ENCODE data around the gene MPI.
"Not testable (repeated sequence)": the region's sequence is repeated elsewhere in the genome, so short reads cannot be mapped to it uniquely, and the experiment has no call there.

MPI gene

DNA sequence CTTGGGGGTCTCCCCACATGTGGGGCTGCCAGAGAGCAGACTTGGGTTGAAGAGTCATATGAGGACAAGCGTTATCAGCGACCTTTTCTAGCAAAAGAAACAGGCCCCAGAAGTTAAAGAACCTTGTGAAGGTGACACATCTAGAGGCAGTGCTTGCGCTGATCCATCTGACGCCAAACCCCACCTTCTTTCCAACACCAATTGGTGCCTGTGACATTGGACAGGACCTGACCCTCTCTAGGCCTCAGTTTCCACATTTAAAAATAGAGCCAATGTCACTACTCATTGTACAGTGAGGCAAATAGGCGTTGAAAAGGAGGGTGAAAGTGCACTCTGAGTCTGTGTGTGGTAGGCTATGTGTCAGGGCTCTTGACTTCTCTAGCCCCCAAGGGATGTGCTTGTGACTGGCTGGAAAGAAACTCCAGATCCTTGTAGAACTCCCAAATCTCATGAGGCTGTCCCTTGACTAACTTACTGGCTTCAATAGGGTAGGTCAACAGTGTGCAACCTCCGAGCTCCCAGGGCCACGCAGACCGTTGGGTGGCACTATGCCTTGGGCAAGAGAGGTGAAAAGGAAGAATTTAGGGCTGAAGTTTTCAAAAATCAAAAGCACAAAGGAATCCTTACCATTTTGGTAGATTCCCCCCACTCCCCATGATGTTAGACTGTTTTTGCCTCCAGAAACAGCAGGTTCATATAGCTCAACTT lies 17.5 kb downstream of the MPI start:
- Histone ChIP-seq H3K36me3 (ENCODE audit: control insufficient read depth in 1 of 2, insufficient read depth in 2 of 2, low read length in 2 of 2) (peaks cover 17 to 24% of the 10 kb centered on the region in 2 donors), H3K27ac (ENCODE audit: low read length) (peak overlapping the region; percentile 84)

DNA sequence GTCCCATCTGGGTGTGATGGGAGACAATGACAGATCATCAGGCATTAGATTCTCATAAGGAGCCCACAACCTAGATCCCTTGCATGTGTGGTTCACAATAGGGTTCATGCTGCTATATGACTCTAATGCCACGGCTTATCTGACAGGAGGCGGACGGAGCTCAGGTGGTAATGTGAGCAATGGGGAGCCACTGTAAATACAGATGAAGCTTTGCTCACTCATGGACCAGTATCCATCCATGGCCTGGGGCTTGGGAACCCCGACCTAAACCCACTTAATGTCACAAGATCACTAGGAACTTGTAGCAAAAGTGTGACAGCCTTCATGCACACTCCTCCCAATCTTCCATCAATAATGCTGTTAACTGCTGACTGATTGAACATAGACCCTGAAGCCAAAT lies 18.8 kb downstream of the MPI start:
- H3K27ac ChIP-seq (ENCODE audit: low read length) = no peak overlapping the region
- H3K4me3 ChIP-seq (ENCODE audit: low read depth in 1 of 2, low read length in 2 of 2) = no peak overlapping the region

More for the DNA sequence above, 17.5 kb downstream of the MPI start:
- H3K9me3 ChIP-seq (ENCODE audit: control insufficient read depth in 1 of 2, low read length in 2 of 2) = no peaks in the 10 kb centered on the region
- peak overlapping the region; percentile 94 to 95 for H3K4me3 ChIP-seq (ENCODE audit: low read depth in 1 of 2, low read length in 2 of 2)
- no peaks in the 10 kb centered on the region for H3K27me3 ChIP-seq (ENCODE audit: low read depth, low read length)
- peaks cover 0 to 22% of the 10 kb centered on the region in 2 donors for H3K4me1 ChIP-seq (ENCODE audit: control insufficient read depth in 1 of 2, insufficient read depth in 2 of 2, low read length in 2 of 2)

DNA sequence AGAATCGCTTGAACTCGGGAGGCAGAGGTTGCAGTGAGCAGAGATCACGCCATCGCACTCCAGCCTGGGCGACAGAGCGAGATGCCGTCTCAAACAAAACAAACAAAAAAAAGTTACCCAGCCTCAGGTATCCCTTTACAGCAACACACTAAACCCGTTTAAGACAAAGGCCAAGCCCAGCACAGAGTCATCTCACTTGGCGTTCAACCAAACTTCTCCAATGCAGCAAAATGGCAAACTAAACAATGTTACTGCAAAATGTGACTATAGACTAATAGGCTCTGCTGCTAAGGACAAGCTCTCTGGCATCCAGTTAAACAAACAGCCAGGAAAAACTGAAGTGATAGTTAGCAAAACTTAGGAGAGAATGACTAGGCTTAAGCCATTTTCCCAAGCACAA lies 23.2 kb downstream of the MPI start:
- Histone ChIP-seq H3K9me3 (ENCODE audit: control insufficient read depth in 1 of 2, low read length in 2 of 2) (no peaks in the 10 kb centered on the region), H3K4me3 (ENCODE audit: low read depth in 1 of 2, low read length in 2 of 2) (no peak overlapping the region), H3K36me3 (ENCODE audit: control insufficient read depth in 1 of 2, insufficient read depth in 2 of 2, low read length in 2 of 2) (peaks cover 6 to 28% of the 10 kb centered on the region in 2 donors), H3K27ac (ENCODE audit: low read length) (no peak overlapping the region), H3K27me3 (ENCODE audit: low read depth, low read length) (no peaks in the 10 kb centered on the region), H3K4me1 (ENCODE audit: control insufficient read depth in 1 of 2, insufficient read depth in 2 of 2, low read length in 2 of 2) (no peaks in the 10 kb centered on the region)

More for the DNA sequence above, 18.8 kb downstream of the MPI start:
- peaks cover 0 to 22% of the 10 kb centered on the region in 2 donors for H3K4me1 ChIP-seq (ENCODE audit: control insufficient read depth in 1 of 2, insufficient read depth in 2 of 2, low read length in 2 of 2)
- H3K36me3 ChIP-seq (ENCODE audit: control insufficient read depth in 1 of 2, insufficient read depth in 2 of 2, low read length in 2 of 2) = peaks cover 12 to 14% of the 10 kb centered on the region in 2 donors
- no peaks in the 10 kb centered on the region for H3K27me3 ChIP-seq (ENCODE audit: low read depth, low read length)
- no peaks in the 10 kb centered on the region for H3K9me3 ChIP-seq (ENCODE audit: control insufficient read depth in 1 of 2, low read length in 2 of 2)

DNA sequence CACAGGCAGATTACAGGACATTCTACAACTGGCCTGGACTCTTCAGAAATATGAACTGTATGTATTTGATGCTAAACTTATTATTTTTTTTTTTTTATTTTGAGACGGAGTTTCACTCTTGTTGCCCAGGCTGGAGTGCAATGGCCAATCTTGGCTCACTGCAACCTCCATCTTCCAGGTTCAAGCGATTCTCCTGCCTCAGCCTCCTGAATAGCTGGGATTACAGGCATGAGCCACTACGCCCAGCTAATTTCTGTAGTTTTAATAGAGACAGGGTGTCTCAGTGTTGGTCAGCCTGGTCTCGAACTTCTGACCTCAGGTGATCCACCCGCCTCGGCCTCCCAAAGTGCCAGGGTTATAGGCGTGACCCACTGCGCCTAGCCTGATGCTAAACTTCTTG lies 24.0 kb downstream of the MPI start:
- not testable (repeated sequence) for H3K4me1 ChIP-seq (ENCODE audit: control insufficient read depth in 1 of 2, insufficient read depth in 2 of 2, low read length in 2 of 2); H3K4me3 ChIP-seq (ENCODE audit: low read depth in 1 of 2, low read length in 2 of 2); H3K9me3 ChIP-seq (ENCODE audit: control insufficient read depth in 1 of 2, low read length in 2 of 2); H3K27ac ChIP-seq (ENCODE audit: low read length); H3K27me3 ChIP-seq (ENCODE audit: low read depth, low read length)
- H3K36me3 ChIP-seq (ENCODE audit: control insufficient read depth in 1 of 2, insufficient read depth in 2 of 2, low read length in 2 of 2) = peaks cover 12 to 35% of the 10 kb centered on the region in 2 donors

DNA sequence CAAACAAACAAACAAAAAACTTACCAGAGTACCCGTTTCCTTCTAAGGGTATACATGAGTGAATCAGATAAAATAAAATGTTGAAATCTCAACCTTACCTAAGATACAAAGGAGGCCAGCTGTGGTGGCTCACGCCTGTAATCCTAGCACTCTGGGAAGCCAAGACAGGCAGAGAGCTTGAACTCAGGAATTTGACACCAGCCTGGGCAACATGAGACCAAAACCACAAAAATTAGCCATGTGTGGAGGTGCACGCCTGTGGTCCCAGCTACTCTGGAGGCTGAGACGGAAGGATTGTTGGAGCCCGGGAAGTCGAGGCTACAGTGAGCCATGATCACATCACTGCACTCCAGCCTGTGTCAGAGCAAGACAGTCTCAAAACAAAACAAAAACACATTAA lies 27.8 kb downstream of the MPI start:
- Histone ChIP-seq H3K4me1 (ENCODE audit: control insufficient read depth in 1 of 2, insufficient read depth in 2 of 2, low read length in 2 of 2) (no peaks in the 10 kb centered on the region), H3K9me3 (ENCODE audit: control insufficient read depth in 1 of 2, low read length in 2 of 2) (no peaks in the 10 kb centered on the region), H3K27me3 (ENCODE audit: low read depth, low read length) (no peaks in the 10 kb centered on the region), H3K27ac (ENCODE audit: low read length) (no peak overlapping the region), H3K4me3 (ENCODE audit: low read depth in 1 of 2, low read length in 2 of 2) (no peak overlapping the region), H3K36me3 (ENCODE audit: control insufficient read depth in 1 of 2, insufficient read depth in 2 of 2, low read length in 2 of 2) (peaks cover 30 to 63% of the 10 kb centered on the region in 2 donors)

DNA sequence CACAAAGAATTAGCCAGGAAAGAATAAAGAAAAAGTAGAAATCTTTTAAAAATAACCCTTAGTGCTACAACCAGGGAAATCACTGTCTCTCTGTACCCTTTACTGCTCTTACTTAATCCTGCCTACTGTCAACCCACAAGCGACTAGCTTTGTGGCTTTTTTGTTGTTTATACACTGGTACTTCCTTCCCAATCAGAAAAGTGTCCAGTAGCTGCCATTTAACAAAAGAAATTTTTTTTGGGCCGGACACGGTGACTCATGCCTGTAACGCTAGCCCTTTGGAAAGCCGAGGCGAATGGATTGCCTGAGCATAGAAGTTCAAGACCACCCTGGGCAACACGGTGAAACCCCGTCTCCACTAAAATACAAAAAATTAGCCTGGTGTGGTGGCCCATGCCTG lies 30.6 kb downstream of the MPI start:
- peaks cover 33 to 69% of the 10 kb centered on the region in 2 donors for H3K36me3 ChIP-seq (ENCODE audit: control insufficient read depth in 1 of 2, insufficient read depth in 2 of 2, low read length in 2 of 2)
- H3K27ac ChIP-seq (ENCODE audit: low read length) = no peak overlapping the region

DNA sequence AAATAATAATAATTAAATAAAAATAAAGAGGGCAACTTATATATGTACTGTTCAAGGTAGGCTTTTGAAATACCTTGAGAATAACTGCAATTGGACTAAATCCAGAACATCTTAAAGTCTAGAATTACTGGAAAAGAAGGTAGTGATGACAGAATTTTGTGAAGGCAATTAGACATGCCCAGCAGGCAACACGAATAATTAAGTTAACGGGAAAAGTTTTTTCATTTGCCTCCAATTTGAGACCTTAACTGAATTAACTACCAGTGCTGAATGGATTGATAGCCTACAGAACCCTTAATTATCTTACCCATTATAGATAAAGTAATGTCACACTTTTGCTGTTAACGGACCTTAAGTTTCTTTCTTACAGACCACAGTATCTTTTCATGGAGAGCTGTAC lies 34.7 kb downstream of the MPI start:
- H3K4me3 ChIP-seq (ENCODE audit: low read depth in 1 of 2, low read length in 2 of 2) = no peak overlapping the region
- peaks cover 30 to 58% of the 10 kb centered on the region in 2 donors for H3K36me3 ChIP-seq (ENCODE audit: control insufficient read depth in 1 of 2, insufficient read depth in 2 of 2, low read length in 2 of 2)
- H3K27ac ChIP-seq (ENCODE audit: low read length) = no peak overlapping the region
- H3K27me3 ChIP-seq (ENCODE audit: low read depth, low read length) = no peaks in the 10 kb centered on the region
- no peaks in the 10 kb centered on the region for H3K9me3 ChIP-seq (ENCODE audit: control insufficient read depth in 1 of 2, low read length in 2 of 2)
- no peaks in the 10 kb centered on the region for H3K4me1 ChIP-seq (ENCODE audit: control insufficient read depth in 1 of 2, insufficient read depth in 2 of 2, low read length in 2 of 2)

More for the DNA sequence above, 30.6 kb downstream of the MPI start:
- Histone ChIP-seq H3K4me1 (ENCODE audit: control insufficient read depth in 1 of 2, insufficient read depth in 2 of 2, low read length in 2 of 2) (no peaks in the 10 kb centered on the region), H3K4me3 (ENCODE audit: low read depth in 1 of 2, low read length in 2 of 2) (no peak overlapping the region), H3K9me3 (ENCODE audit: control insufficient read depth in 1 of 2, low read length in 2 of 2) (no peaks in the 10 kb centered on the region), H3K27me3 (ENCODE audit: low read depth, low read length) (no peaks in the 10 kb centered on the region)

DNA sequence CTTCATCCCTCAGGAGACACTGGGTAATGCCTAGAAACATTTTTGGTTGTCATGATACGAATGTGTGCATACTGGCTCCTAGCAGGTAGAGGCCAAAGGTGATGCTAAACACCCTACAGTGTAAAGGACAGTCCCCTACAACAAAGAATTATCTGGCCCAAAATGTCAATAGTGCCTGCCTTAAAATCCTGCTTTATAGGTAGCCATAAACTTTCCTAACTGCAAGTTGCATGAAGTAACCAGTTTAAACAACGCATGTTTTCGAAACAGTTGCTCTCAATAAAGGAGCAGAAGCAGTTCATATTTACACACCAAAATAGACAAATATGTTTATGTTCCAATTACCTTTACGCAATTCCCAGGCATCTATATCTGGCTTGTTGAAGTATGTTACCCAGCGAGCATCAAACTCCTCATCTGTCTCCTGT lies 38.9 kb downstream of the MPI start:
- no peaks in the 10 kb centered on the region for H3K27me3 ChIP-seq (ENCODE audit: low read depth, low read length)
- no peak overlapping the region for H3K4me3 ChIP-seq (ENCODE audit: low read depth in 1 of 2, low read length in 2 of 2)
- no peak overlapping the region for H3K27ac ChIP-seq (ENCODE audit: low read length)
- no peaks in the 10 kb centered on the region for H3K4me1 ChIP-seq (ENCODE audit: control insufficient read depth in 1 of 2, insufficient read depth in 2 of 2, low read length in 2 of 2)
- H3K9me3 ChIP-seq (ENCODE audit: control insufficient read depth in 1 of 2, low read length in 2 of 2) = no peaks in the 10 kb centered on the region
- H3K36me3 ChIP-seq (ENCODE audit: control insufficient read depth in 1 of 2, insufficient read depth in 2 of 2, low read length in 2 of 2) = peaks cover 16 to 31% of the 10 kb centered on the region in 2 donors

DNA sequence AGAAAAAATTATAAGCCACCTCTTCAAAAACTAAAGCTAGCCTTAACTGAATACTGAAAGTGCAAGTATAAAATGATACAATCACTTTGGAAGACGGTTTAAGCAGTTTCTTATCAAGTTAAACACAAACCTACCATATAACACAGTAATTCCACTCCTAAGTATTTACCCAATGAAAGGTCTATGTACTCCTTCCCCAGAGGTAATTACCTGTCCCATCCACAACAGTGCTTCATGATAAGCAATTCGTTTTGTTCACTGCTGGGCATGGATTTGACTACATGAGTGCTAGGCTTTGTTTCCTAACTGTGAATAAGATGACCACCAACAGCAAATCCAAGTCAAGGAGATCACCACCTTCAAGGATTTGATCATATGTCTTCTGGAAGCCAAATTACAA lies 43.7 kb downstream of the MPI start:
- Histone ChIP-seq H3K9me3 (ENCODE audit: control insufficient read depth in 1 of 2, low read length in 2 of 2) (no peaks in the 10 kb centered on the region), H3K4me3 (ENCODE audit: low read depth in 1 of 2, low read length in 2 of 2) (no peak overlapping the region), H3K36me3 (ENCODE audit: control insufficient read depth in 1 of 2, insufficient read depth in 2 of 2, low read length in 2 of 2) (peaks cover 6 to 9% of the 10 kb centered on the region in 2 donors), H3K27ac (ENCODE audit: low read length) (no peak overlapping the region), H3K4me1 (ENCODE audit: control insufficient read depth in 1 of 2, insufficient read depth in 2 of 2, low read length in 2 of 2) (peaks cover 4 to 21% of the 10 kb centered on the region in 2 donors), H3K27me3 (ENCODE audit: low read depth, low read length) (no peaks in the 10 kb centered on the region)

DNA sequence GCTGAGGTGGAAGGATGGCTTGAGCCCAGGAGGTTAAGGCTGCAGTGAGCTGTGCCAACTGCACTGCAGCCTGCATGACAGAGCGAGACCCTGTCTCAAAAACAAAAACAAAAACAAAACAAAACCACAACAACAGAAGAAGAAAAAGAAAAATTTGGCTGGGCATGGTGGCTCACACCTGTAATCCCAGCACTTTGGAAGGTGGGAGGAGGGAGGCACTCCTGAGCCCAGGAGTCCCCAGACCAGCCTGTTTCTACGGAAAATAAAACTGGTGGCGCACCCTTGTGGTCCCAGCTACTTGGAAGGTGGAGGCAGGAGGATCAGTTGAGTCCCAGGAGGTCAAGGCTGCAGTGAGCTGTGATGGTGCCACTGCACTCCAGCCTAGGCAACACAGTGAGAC lies 45.4 kb downstream of the MPI start:
- not testable (repeated sequence) for H3K36me3 ChIP-seq (ENCODE audit: control insufficient read depth in 1 of 2, insufficient read depth in 2 of 2, low read length in 2 of 2); H3K9me3 ChIP-seq (ENCODE audit: control insufficient read depth in 1 of 2, low read length in 2 of 2); H3K27me3 ChIP-seq (ENCODE audit: low read depth, low read length); H3K4me3 ChIP-seq (ENCODE audit: low read depth in 1 of 2, low read length in 2 of 2); H3K27ac ChIP-seq (ENCODE audit: low read length)
- H3K4me1 ChIP-seq (ENCODE audit: control insufficient read depth in 1 of 2, insufficient read depth in 2 of 2, low read length in 2 of 2) = peaks cover 4 to 21% of the 10 kb centered on the region in 2 donors

DNA sequence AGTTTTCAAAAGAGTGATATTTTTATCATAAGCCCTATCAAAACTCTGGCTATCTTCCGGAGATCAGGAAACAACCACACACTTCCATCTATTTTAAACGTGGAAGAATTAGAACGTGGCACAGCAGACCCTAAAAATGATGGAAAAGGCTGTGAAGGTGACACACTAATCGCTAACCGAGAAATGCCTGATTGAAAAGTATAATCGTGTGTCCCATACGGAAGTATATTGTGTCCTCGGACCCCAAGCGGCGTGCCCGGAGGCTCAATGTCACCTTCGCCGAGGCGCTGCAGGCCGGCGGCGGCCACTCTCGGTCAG lies 47.4 kb downstream of the MPI start:
- no peaks in the 10 kb centered on the region for H3K9me3 ChIP-seq (ENCODE audit: control insufficient read depth in 1 of 2, low read length in 2 of 2)
- H3K27me3 ChIP-seq (ENCODE audit: low read depth, low read length) = no peaks in the 10 kb centered on the region
- no peaks in the 10 kb centered on the region for H3K36me3 ChIP-seq (ENCODE audit: control insufficient read depth in 1 of 2, insufficient read depth in 2 of 2, low read length in 2 of 2)
- H3K4me1 ChIP-seq (ENCODE audit: control insufficient read depth in 1 of 2, insufficient read depth in 2 of 2, low read length in 2 of 2) = peaks cover 4 to 21% of the 10 kb centered on the region in 2 donors
- peak overlapping the region; percentile 91 for H3K27ac ChIP-seq (ENCODE audit: low read length)
- peak overlapping the region; percentile 78 to 98 for H3K4me3 ChIP-seq (ENCODE audit: low read depth in 1 of 2, low read length in 2 of 2)

Measured in muscle layer of duodenum (tissue), 2 donors.